GM19238 (cell line): Measurements from ENCODE around the gene RBM45.
"Not testable (repeated sequence)": the region's sequence is repeated elsewhere in the genome, so short reads cannot be mapped to it uniquely, and the experiment has no call there.

ENCODE experiments used
- DNase-seq: peaks from one replicate; pipeline ENCODE4 v3.0.0; 2011; ENCODE audit warnings: low spot score; ENCODE audit not compliant: insufficient read length

RBM45 gene, protein sequence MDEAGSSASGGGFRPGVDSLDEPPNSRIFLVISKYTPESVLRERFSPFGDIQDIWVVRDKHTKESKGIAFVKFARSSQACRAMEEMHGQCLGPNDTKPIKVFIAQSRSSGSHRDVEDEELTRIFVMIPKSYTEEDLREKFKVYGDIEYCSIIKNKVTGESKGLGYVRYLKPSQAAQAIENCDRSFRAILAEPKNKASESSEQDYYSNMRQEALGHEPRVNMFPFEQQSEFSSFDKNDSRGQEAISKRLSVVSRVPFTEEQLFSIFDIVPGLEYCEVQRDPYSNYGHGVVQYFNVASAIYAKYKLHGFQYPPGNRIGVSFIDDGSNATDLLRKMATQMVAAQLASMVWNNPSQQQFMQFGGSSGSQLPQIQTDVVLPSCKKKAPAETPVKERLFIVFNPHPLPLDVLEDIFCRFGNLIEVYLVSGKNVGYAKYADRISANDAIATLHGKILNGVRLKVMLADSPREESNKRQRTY

DNA sequence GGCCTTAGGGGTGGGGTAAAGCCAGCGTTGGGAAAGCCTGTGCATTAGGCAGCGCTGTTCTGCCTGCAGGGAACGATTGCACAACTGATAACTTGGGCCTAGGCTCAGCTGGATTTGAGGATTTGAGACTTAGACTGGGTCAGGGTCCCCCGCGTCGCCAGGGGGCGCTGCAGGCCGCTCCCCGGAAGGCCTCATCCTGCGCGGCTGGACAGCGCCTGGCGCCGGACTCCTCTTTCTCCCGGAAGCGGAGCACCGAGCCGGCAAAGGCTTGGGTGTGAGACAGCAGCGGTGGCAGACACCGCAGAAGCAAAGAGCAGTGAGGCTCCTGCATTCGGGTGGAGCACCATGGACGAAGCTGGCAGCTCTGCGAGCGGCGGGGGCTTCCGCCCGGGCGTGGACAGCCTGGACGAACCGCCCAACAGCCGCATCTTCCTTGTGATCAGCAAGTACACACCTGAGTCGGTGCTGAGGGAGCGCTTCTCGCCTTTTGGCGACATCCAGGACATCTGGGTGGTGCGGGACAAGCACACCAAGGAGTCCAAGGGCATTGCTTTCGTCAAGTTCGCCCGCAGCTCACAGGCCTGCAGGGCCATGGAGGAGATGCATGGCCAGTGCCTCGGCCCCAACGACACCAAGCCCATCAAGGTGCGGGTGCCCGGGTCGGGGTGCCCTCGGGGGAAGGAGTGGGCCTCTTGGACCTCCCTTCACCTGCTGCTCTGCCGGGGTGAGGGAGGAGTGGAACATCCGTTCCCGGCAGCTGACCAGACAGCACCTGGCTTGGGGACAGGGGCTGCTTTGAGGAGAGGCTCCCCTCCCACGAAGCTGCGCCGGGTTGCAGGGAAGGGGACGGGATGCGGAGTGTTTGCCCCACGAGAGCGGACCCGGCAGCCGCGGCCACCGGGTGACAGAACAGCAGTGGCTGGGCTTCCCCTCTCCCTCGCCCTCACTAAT lies at the start of gene RBM45:
RBM45 (plus strand) TSS at position 236 of the 951 bp plus-strand sequence; CDS start at position 346, 110 bp downstream.
- peak; percentile 81 for DNase-seq

DNA sequence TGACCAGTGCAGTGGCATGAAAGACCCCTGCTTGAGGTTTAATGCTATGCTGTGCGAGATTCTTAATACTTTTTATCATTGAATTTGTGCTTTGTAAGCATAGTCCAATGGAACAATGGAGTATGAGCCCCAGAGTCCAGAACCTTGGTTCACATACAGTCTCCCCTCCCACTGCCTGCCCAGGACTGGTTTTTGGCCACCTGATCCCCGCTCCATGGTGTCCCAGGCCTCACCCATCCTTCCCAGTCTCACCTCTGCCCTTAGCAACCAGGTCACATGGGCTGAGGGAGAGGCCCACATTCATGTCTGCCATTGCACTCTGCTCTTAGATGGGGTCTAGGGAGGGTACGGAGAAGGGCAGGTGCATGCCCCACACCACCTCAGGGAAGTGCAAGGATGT lies 45.9 kb upstream of the RBM45 start:
- no peak for DNase-seq

DNA sequence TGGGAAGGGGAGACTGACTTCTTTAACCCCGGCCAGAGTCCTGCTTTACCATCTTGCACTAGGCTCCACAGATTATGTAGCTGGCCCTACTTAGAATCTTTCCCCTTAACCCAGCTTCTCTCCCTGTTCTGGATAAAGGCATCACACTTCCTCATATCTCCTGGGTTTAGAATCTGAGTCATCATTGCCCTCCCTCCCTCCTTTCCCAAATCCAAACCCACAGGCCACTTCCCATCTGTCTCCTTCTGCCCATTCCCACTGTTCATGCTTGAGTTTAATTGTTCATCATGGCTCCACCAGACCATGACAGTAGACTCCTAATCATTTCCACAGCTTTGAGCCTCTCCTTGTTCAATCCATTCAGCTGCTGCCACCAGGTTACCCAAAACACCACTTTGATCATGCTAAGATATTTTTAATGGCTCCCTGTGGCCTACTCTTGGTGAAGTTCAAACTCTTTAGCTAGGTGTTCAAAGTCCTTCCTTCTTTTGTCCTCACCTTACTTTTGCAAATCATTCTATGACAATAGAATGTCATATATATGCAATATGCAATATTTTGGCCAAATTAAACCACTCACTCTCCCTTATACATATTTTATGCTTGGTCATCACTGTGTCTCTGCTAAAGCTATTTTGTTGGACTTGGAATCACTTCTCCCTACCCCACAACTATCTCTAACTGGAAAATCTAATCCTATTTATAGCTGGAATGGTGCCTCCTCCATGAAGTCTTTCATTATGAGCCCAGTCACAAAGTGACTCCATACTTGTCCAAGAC lies 45.2 kb upstream of the RBM45 start:
- no peak for DNase-seq

DNA sequence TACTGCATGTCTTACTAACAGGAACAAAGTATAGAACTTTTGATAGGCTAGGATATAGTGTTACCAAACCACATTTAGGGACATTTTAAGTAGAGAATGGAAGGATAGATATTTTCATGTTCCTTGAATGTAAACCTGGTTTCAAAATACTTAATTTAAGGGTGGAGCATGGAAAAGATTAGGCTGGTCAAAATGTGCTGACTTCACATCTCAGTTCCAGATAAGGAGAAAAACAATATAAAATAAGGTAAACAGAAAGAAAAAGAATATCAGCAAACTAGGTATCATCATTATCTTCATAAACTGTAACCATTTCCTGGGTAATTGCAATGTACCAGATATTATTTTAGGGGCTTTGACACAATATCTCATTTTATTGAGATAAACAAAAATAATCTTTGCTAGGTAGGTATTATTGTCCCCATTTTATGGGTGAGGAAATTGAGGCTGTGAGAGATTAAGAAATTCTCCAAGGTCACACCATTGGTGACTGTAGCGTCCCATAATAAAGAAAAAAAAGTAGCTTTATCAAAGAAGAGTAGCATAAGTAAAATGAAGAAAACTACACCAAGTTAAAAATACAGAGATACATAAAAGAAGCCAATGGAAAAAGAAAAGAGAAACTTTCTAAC lies 43.3 kb upstream of the RBM45 start:
- no peak for DNase-seq

DNA sequence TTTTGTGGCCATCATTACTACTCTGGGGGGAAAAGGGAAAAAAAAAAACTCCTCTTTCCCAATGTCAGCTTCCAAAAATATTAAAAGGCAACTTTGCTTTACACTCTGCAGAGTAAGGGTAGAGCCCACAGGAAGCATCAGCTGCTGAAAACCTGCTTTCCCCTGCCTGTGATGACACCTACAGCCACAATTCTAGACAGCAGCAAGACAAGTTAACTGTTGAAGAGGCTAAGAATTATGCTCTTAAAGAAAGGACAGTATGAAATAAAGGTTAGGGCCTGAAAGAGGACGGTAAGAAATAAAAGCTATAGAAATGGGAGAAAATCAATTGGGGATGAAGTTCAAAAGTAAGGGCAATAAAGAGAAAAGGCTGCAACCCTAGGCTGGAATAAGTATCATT lies 42.7 kb upstream of the RBM45 start:
- DNase-seq, result no peak

DNA sequence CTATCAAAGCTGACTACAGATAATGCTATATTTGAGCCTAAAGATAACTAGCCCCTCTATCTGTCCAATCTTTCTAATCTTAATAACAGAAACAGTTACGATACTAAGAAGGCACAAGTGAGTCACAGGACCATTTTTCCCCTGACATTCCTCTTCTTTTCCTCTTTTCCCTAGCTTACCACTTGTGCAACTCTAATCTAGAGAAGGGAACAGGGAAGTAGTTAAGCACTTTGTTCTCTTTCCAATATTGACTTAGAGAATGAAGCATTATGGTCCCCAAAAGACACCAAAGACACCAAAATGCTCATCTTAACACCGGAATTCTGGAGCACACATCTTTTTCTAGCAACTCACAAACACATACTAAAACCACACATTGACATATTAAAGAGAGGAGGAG lies 41.4 kb upstream of the RBM45 start:
- DNase-seq, result no peak

DNA sequence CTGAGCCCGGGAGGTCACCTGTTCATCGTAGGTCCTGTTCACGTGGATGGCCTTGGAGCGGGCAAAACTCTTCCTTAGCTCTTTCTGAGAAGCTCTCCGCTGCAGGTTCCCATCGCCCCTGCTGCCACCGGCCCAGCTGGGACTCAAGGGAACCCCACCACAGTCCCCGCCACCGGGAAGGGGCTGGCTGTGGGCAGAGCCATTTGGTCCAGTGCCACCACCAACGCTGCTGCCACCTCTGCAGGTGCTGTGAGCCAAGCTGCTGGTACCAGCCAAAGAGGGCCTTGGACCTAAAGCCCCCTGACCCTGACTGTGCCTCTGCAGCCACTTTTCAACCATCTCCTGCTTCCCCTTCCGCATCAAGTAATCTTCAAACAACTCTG lies 40.2 kb upstream of the RBM45 start:
- no peak for DNase-seq

DNA sequence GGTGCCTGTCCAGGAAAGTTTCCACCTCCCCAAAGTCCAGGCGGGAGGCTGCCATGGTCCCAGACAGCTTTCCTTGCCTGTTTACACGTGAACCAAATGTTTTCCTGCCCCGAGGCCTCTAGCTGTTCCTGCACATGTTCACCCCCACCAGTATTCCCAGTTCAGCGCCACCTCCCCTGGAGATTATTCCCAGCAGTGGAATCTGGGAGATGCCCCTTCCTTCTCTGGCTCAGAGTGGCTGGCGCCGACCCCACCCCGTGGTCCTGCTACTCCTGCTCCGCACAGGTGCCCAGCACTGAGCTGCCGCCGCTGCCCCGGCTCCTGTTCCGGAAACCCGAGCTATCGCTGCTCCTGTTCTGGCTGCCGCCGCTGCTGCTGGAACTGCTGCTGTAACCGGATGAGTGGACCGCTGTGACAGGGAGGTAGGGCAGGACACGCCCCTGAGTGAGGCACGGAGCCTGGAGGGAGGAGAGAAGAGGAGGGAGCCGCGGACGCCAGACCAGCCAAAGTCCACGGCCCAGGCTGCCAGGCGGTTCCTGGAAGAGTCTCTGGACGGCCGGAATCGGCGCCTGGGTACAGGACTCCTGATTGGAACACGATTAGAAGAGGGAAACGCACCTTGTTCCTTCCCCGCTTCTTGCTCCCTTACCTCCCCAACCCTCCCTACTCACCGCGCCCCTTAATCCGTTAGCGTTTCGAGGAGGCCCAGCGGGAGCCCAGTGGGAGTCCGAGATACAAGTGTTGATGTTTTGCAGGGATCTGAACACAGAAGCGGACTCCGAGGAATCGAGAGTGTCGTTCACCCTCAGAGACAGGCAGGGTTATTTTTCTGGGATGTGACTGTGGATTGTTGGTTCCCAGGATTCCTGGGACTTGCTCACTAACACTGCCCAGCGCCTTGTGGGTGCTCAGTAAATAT lies 39.6 kb upstream of the RBM45 start, which contains the start of gene PDE11A:
PDE11A (minus strand) TSS at position 395 of the 919 bp plus-strand sequence; CDS start at position 55, 340 bp downstream.
- no peak for DNase-seq

DNA sequence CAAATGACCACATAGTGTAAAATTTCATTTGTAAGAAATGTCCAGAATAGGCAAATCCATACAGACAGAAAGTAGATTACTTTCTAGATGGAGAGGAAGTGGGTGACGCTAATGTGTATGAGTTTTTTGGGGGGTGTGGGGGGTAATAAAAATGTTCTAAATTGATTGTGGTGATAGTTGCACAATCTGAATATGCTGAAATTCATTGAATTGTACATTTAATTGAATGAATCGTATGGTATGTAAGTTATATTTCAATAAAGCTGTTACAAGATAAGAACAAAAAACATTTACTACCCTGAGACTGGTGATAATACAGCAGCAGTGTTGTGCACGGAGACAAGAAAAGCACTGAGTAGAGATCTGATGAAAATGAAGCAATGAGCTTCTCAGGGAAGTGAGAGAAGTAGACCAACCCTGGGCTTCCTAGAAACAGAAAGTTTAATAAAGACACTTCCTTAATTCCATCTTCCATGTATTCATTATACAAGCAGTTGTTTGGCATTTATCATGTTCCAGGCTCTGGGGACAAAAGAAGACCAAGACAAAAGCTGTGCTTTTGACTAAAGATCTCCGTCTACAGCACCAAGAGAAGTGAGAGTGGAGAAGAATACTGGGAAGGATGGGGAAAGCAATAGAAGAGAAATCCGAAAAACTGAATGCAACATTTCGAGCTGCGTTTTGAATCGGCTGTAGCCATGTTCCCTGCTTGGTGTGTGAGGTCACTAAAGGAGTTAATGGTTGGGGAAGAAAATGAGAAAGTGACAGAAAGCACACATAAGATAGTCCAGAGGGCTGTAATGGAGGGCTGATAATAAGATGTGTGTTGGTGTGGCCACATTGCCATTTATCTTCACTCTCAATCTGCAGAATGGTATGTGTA lies 37.9 kb upstream of the RBM45 start:
- no peak for DNase-seq

DNA sequence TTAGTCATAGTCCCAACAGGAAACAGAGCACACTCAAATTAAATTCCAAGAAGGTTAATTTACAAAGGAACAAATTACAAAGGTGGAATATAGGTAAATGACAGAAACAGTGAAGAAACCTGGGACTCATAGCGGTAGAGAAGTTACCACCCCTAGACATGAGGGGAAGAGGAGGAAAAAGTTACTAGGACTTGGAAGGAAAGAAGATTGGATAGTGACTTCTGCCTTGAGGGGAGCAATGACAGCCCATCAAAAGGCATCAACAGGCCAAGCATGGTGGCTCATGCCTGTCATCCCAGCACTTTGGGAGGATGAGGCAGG lies 37.3 kb upstream of the RBM45 start:
- DNase-seq, result no peak

DNA sequence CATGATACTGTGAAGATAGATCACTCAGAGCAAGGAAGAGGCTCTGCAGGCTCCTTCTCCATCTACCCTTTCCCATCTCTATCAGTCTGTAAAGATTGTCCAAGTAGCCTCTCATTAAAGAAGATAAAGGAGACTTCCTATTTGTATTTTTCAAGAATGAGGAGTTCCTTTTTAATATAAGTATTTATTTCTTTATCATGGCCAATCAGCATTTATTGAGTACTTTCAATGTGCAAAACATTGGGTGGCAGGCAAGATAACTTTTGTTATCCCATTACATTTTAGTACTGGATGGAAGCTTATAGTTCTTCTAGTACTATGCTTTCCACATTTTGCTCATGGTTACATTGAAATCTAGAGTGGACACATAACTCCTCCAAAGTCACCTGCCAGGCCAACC lies 36.1 kb upstream of the RBM45 start:
- DNase-seq, result no peak

DNA sequence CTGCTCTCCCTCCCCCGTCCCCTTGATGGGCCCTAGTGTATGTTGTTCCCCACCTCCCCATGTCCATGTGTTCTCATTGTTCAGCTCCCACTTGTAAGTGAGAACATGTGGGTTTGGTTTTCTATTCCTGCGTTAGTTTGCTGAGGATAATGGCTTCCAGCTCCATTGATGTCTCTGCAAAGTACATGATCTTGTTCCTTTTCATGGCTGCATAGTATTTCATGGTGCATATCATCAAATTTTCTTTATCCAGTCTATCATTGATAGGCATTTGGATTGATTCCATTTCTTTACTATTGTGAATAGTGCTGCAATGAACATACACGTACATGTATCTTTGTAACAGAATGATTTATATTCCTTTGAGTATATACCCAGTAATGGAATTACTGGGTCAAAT lies 33.0 kb upstream of the RBM45 start:
- not testable (repeated sequence) for DNase-seq

DNA sequence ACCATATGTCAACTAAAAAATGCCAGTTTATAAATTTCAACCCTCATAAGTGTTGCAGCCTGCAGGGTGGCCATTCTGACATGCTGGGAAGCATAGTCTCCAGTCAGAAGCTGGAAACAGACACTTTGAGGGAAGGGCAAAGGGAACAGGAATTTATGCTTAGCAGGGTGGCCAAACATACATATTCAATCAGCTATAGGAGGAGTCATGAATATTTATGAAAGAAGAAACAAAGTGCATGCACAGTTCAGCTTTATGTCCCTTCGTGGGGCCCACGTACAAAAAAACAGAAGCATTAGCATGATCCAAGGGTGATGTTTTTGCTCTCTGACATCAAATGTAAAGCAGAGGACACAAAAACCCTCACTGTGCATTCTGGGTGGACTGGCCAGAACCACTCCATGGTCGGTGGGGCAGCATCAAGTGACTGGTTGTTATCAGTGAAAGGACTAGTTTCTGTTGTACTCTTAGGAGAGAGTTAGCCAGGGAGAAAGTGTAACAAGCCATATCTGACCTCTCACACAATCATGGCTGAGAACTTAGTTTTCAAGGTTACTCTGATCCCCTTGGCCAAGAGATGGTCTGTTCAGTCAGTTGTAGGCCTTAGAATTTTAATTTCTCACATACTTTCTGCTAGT lies 29.7 kb upstream of the RBM45 start:
- no peak for DNase-seq

DNA sequence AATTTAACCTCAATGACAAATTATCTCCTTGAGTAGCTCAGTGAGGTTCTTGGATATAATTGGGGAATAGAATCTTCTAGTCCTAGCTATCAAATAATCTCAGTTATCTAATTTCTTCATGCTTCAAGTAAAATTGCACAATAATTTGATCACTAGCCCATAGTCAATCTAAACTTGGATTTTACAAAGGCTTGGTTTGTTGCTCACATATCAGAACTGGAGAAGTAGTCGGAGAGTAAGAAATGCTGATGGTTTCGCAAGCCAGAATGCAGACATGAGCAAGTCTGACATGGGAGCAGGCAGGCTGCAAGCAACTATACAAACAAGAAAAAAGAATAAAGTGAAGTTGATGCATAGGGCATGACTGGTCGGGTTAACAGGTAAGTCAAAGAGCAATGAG lies 28.0 kb upstream of the RBM45 start:
- no peak for DNase-seq

DNA sequence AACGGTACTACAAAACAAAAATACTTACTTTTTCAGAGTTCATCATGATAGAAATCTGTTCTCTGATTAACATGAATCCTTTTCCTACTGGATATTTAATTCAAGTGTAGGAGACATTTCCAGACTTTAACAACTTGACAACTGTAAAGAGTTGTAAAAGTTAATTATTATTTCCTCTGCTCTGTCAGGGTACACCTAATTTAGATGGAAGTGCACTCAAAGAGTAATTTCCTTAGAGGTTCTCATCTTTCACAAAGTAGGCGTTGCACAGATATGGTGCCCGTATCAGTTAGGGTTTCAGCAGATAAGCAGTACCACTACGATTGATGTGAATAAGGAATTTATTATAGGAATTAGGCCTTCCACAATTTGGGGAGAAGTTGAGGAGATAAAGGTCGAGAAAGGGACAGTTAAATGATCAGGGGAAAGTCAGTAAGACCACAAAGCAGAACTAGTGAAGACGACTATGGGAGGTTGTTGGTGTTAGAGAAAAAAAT lies 23.4 kb upstream of the RBM45 start:
- DNase-seq, result no peak

DNA sequence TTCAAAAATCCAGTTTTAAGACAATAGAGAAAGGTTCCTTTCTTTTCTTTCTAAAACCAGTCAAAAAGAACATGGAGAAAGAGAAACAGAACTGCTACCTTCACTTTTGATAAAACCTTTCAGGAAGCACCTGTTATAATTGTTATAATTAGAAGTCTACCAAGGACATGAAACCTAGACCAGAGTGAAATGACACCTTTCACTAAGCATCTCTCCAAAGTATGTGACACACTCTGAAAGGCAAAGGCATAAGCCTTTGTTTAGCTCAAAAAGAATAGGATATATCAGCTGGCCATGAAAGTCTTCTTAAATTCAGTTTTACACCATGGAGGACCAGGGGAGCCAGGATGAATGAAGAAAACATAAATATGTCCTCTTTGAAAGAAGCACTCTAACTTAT lies 18.8 kb upstream of the RBM45 start:
- no peak for DNase-seq

DNA sequence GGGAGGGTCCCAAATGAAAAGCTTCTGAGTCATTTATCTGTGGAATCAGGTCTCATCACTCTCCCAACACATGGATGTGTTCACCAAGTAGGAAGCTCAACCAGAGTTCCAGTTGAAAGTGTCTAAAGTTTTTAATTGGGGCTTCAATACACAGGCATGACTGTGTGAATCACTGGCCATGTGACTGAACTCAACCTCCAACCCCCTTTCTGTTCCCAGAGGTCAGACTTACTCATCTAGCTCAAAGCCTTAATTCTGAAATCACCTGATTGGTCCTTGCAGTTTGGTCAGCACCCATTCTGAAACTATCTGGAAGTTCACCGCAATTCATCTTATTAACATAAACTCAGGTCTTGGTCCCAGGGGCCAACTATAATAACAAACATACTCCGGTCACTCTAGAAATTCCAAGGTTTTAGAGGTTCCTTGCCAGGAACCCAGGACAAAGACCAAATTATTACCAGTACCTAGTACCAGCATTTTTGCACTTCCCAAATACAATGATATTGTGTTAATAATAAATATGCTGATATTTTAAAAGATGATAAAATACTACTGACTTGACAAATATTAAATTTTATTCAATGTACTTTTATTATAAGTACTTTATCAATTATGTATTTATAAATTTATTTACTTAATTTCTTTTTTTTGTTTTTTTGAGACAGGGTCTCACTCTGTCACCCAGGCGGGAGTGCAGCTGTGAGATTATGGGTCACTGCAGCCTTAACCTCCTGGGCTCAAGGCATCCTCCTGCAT lies 10.7 kb upstream of the RBM45 start:
- no peak for DNase-seq

DNA sequence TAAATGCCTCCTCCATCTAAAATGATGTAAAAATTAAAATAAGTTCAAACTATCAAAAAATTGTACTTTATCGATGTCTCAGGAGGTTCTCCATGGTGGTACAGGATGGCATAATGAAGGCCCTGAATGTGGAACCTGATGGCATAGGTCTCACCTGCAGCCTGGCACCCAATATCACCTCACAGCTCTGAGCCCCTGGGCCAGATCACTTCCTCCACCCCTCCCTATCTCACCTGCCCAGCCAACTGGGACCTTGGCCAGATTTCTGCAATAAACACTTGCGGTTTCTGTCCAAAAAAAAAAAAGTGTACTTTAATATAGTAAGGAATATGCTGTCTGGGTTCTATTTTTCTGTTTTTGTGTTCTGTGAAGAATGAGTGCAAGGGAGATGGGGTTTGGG lies 6.7 kb upstream of the RBM45 start:
- DNase-seq, result no peak
